Measurements from ENCODE around the gene BTNL3.

The BTNL3 gene

GRCh38 chr5:180977852-180978251 lies 10.8 kb upstream of the BTNL3 start:
- H3K9ac ChIP-seq: no peak overlapping the region
- H3K4me3 ChIP-seq (ENCODE audit: low read depth, low read length): no peak overlapping the region
- no peaks in the 10 kb centered on the region for H3K79me2 ChIP-seq
- H2AFZ ChIP-seq: no peak overlapping the region
- no peak overlapping the region for H3K27ac ChIP-seq
- H3K36me3 ChIP-seq (ENCODE audit: control insufficient read depth, insufficient read depth, low read length): no peaks in the 10 kb centered on the region
- H3K27me3 ChIP-seq (ENCODE audit: control insufficient read depth, insufficient read depth, low read length): no peaks in the 10 kb centered on the region
- H3K4me1 ChIP-seq: no peaks in the 10 kb centered on the region
- TF ChIP-seq, protein P1, sequence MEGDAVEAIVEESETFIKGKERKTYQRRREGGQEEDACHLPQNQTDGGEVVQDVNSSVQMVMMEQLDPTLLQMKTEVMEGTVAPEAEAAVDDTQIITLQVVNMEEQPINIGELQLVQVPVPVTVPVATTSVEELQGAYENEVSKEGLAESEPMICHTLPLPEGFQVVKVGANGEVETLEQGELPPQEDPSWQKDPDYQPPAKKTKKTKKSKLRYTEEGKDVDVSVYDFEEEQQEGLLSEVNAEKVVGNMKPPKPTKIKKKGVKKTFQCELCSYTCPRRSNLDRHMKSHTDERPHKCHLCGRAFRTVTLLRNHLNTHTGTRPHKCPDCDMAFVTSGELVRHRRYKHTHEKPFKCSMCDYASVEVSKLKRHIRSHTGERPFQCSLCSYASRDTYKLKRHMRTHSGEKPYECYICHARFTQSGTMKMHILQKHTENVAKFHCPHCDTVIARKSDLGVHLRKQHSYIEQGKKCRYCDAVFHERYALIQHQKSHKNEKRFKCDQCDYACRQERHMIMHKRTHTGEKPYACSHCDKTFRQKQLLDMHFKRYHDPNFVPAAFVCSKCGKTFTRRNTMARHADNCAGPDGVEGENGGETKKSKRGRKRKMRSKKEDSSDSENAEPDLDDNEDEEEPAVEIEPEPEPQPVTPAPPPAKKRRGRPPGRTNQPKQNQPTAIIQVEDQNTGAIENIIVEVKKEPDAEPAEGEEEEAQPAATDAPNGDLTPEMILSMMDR (IDR thresholded peaks at IDR 0.05): no peak
- no peak overlapping the region for H3K4me2 ChIP-seq (ENCODE audit: low read length)
- no peaks in the 10 kb centered on the region for H3K9me3 ChIP-seq (ENCODE audit: control insufficient read depth, low read length)

DNA sequence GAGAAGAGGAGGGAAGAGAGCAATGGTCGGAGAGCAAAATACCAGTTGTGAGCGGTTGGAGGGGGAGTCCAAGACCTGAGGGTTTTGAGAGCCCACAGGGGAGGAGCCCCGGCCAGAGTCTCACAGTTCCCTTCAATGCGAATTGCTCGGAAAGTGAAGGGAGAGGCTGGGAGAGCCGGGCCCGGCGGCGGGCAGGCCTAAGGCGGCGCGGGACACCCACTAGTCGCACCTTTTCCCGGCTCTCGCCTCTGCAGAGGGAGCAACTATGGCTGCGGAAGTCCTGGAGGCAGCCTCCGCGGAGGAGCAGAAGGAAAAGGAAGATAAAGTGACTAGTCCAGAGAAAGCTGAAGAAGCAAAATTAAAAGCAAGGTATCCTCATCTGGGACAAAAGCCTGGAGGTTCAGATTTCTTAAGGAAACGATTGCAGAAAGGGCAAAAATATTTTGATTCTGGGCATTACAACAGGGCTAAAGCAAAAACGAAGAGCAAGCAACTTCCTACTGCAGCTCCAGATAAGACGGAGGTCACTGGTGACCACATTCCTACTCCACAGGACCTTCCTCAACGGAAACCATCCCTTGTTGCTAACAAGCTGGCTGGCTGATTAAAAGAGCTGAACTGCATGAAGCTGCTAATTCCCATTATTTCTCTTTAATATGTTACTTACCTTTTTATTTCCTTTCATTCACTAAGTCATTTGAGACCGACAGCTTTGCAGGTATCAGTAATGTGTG lies 6.5 kb upstream of the BTNL3 start:
- TF ChIP-seq, protein P1 (IDR thresholded peaks at IDR 0.05): no peak

DNA sequence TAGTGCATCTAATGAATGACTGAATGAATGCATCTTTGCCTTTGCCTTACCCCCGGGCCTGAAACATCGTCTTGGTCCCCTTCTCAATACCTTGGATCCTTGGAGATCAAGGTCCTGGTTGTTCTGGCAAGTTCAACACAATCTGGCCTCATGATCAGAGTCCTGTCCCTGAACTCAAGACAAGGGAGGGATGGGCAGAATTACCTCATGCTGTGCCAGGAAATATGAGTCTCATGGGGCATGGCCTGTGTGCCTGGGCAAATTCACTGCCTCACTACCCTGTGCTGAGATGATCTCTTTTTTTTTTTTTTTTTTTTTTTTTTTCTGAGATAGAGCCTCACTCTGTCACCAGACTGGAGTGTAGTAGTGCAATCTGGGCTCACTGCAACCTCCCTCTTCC lies 630 bp upstream of the BTNL3 start:
- no peaks in the 10 kb centered on the region for H3K36me3 ChIP-seq (ENCODE audit: control insufficient read depth, insufficient read depth, low read length)
- H3K27ac ChIP-seq: no peak overlapping the region
- no peaks in the 10 kb centered on the region for H3K27me3 ChIP-seq (ENCODE audit: control insufficient read depth, insufficient read depth, low read length)
- no peak overlapping the region for H3K4me3 ChIP-seq (ENCODE audit: low read depth, low read length)
- H3K9me3 ChIP-seq (ENCODE audit: control insufficient read depth, low read length): no peaks in the 10 kb centered on the region
- H3K4me2 ChIP-seq (ENCODE audit: low read length): no peak overlapping the region
- H3K79me2 ChIP-seq: no peaks in the 10 kb centered on the region
- H2AFZ ChIP-seq: no peak overlapping the region
- H3K9ac ChIP-seq: no peak overlapping the region
- no peaks in the 10 kb centered on the region for H3K4me1 ChIP-seq
- TF ChIP-seq, protein P1 (IDR thresholded peaks at IDR 0.05): no peak

More for the DNA sequence above, 6.5 kb upstream of the BTNL3 start:
- Histone ChIP-seq H3K36me3 (ENCODE audit: control insufficient read depth, insufficient read depth, low read length) (no peaks in the 10 kb centered on the region), H3K27ac (no peak overlapping the region), H3K79me2 (no peaks in the 10 kb centered on the region), H3K9ac (no peak overlapping the region), H3K27me3 (ENCODE audit: control insufficient read depth, insufficient read depth, low read length) (no peaks in the 10 kb centered on the region), H3K4me3 (ENCODE audit: low read depth, low read length) (no peak overlapping the region), H2AFZ (no peak overlapping the region), H3K4me2 (ENCODE audit: low read length) (no peak overlapping the region), H3K4me1 (no peaks in the 10 kb centered on the region), H3K9me3 (ENCODE audit: control insufficient read depth, low read length) (no peaks in the 10 kb centered on the region)

GRCh38 chr5:180990086-180990881 lies 1.6 kb downstream of the BTNL3 start:
- Histone ChIP-seq H3K9ac (no peak overlapping the region), H3K4me3 (ENCODE audit: low read depth, low read length) (no peak overlapping the region), H3K27me3 (ENCODE audit: control insufficient read depth, insufficient read depth, low read length) (no peaks in the 10 kb centered on the region), H3K36me3 (ENCODE audit: control insufficient read depth, insufficient read depth, low read length) (no peaks in the 10 kb centered on the region), H3K4me2 (ENCODE audit: low read length) (no peak overlapping the region), H3K27ac (no peak overlapping the region), H3K4me1 (no peaks in the 10 kb centered on the region), H3K9me3 (ENCODE audit: control insufficient read depth, low read length) (no peaks in the 10 kb centered on the region), H3K79me2 (no peaks in the 10 kb centered on the region), H2AFZ (no peak overlapping the region)
- TF ChIP-seq, protein P1 (IDR thresholded peaks at IDR 0.05): no peak

Measured in parathyroid adenoma (tissue), 2 donors.